Measurements from ENCODE around the gene OXNAD1.

GRCh38 chr3:16317561-16317945 is 52.5 kb downstream of the OXNAD1 start:
- TF ChIP-seq JUND (IDR thresholded peaks at IDR 0.05) (no peak), POLR2AphosphoS5 (IDR thresholded peaks at IDR 0.05; ENCODE audit: low read depth, low read length) (no peak), REST (IDR thresholded peaks at IDR 0.05; ENCODE audit: low read depth) (no peak), EZH2 (IDR thresholded peaks at IDR 0.05) (no peak), YY1 (IDR thresholded peaks at IDR 0.05; ENCODE audit: extremely low read depth, insufficient replicate concordance, low read depth, low read length) (no peak), CTCF (IDR thresholded peaks at IDR 0.05 in 2 of 3, conservative IDR thresholded peaks at IDR 0.05 in 1 of 3; ENCODE audit: borderline replicate concordance in 1 of 3, insufficient read depth in 1 of 3, low read depth in 2 of 3, low read length in 2 of 3) (no peak), ZBTB33 (IDR thresholded peaks at IDR 0.05; ENCODE audit: extremely low read depth, insufficient replicate concordance, low read length) (no peak), POLR2A (IDR thresholded peaks at IDR 0.05; ENCODE audit: borderline replicate concordance, extremely low read depth, insufficient read depth, insufficient read length) (no peak), EGR1 (IDR thresholded peaks at IDR 0.05; ENCODE audit: low read depth) (no peak), CEBPB (IDR thresholded peaks at IDR 0.05; ENCODE audit: low read depth) (no peak)

All from HCT116 (cell line).